ENCODE data around the gene ZNF689. TPM values are rescaled to one million over a fixed set of nuclear protein-coding genes. Genes with fewer than 3 reads are reported as not detected.
A peak's percentile ranks its signal among the peaks of the same experiment; 100 is the strongest.

Gene ZNF689
- total RNA-seq, 1 experiment from 2014 or later, result 10.9 TPM

GRCh38 chr16:30570636-30571444, 39.3 kb downstream of the ZNF689 start:
- DNase-seq (ENCODE audit: low spot score), result peak; percentile 58
- in situ Hi-C loops (cut with HindIII; ENCODE audit: low sequenced_read_pairs), result no loop called here

GRCh38 chr16:30569746-30570635, 40.2 kb downstream of the ZNF689 start:
- no peak for DNase-seq (ENCODE audit: low spot score)
- in situ Hi-C loops (cut with HindIII; ENCODE audit: low sequenced_read_pairs), result no loop called here

GRCh38 chr16:30569281-30569680, 40.9 kb downstream of the ZNF689 start:
- in situ Hi-C loops (cut with HindIII; ENCODE audit: low sequenced_read_pairs), result no loop called here
- DNase-seq (ENCODE audit: low spot score), result no peak

GRCh38 chr16:30567991-30568638, 42.1 kb downstream of the ZNF689 start:
- no peak for DNase-seq (ENCODE audit: low spot score)
- in situ Hi-C loops (cut with HindIII; ENCODE audit: low sequenced_read_pairs), result no loop called here

- DNase-seq (ENCODE audit: low spot score), result no peak
- in situ Hi-C loops (cut with HindIII; ENCODE audit: low sequenced_read_pairs), result no loop called here
Measured at GRCh38 chr16:30567160-30567990, 42.8 kb downstream of the ZNF689 start.

GRCh38 chr16:30566531-30566930, 43.7 kb downstream of the ZNF689 start:
- DNase-seq (ENCODE audit: low spot score), result no peak
- in situ Hi-C loops (cut with HindIII; ENCODE audit: low sequenced_read_pairs), result no loop called here

GRCh38 chr16:30565984-30566383, 44.2 kb downstream of the ZNF689 start:
- peak; percentile 55 for DNase-seq (ENCODE audit: low spot score)
- in situ Hi-C loops (cut with HindIII; ENCODE audit: low sequenced_read_pairs), result no loop called here

GRCh38 chr16:30565526-30565925, 44.7 kb downstream of the ZNF689 start:
- in situ Hi-C loops (cut with HindIII; ENCODE audit: low sequenced_read_pairs), result no loop called here
- DNase-seq (ENCODE audit: low spot score), result peak; percentile 67

- in situ Hi-C loops (cut with HindIII; ENCODE audit: low sequenced_read_pairs), result no loop called here
- no peak for DNase-seq (ENCODE audit: low spot score)
Measured at GRCh38 chr16:30562021-30562420, 48.2 kb downstream of the ZNF689 start.

GRCh38 chr16:30561089-30561816, 48.9 kb downstream of the ZNF689 start:
- DNase-seq (ENCODE audit: low spot score), result no peak
- in situ Hi-C loops (cut with HindIII; ENCODE audit: low sequenced_read_pairs), result no loop called here

GRCh38 chr16:30559690-30560089, 50.5 kb downstream of the ZNF689 start:
- DNase-seq (ENCODE audit: low spot score), result no peak
- in situ Hi-C loops (cut with HindIII; ENCODE audit: low sequenced_read_pairs), result no loop called here

- in situ Hi-C loops (cut with HindIII; ENCODE audit: low sequenced_read_pairs), result no loop called here
Measured at GRCh38 chr16:30558789-30559377, 51.3 kb downstream of the ZNF689 start.

GRCh38 chr16:30557957-30558788, 52.0 kb downstream of the ZNF689 start, which contains the start of gene ZNF764:
ZNF764 (minus strand) TSS chr16:30558374; CDS start chr16:30558182, 192 bp downstream.
- in situ Hi-C loops (cut with HindIII; ENCODE audit: low sequenced_read_pairs), result no loop called here
- DNase-seq (ENCODE audit: low spot score), result peak; percentile 99

More at GRCh38 chr16:30558789-30559377, 51.3 kb downstream of the ZNF689 start:
- no peak for DNase-seq (ENCODE audit: low spot score)

- in situ Hi-C loops (cut with HindIII; ENCODE audit: low sequenced_read_pairs), result no loop called here
- no peak for DNase-seq (ENCODE audit: low spot score)
Measured at GRCh38 chr16:30557707-30557956, 52.6 kb downstream of the ZNF689 start.

- in situ Hi-C loops (cut with HindIII; ENCODE audit: low sequenced_read_pairs), result no loop called here
- DNase-seq (ENCODE audit: low spot score), result no peak
Measured at GRCh38 chr16:30556125-30556473, 54.1 kb downstream of the ZNF689 start.

GRCh38 chr16:30555315-30556124, 54.7 kb downstream of the ZNF689 start:
- DNase-seq (ENCODE audit: low spot score), result no peak
- in situ Hi-C loops (cut with HindIII; ENCODE audit: low sequenced_read_pairs), result no loop called here
